IMR-90 (cell line): ENCODE results near the gene KDM2B. TPM values are rescaled to one million over a fixed set of nuclear protein-coding genes. Genes with fewer than 3 reads are reported as not detected.

Experiments
- ATAC-seq: fragments of 200-7000 bp; cut with Tn5 transposase; 2 replicates; pipeline ENCODE4 v1.9.1; 2020; ENCODE audit warnings: low read depth, mild to moderate bottlenecking, moderate library complexity
- BruUV-seq: library from RNA; stranded (reverse); fragments of 400-500 nt; replicated peaks from 2 replicates; lab custom pipeline; 2021; lab: Mats Ljungman, UMichigan
- CTCF ChIA-PET: fragments of 300-600 bp; formaldehyde crosslinking; extraction: SDS; loops from one replicate; lab custom pipeline; 2021; ENCODE audit warnings: antibody characterized with exemption; lab: Yijun Ruan, JAX
- POLR2A ChIA-PET: fragments of 300-600 bp; sonication (Branson Sonifier 250); formaldehyde crosslinking; loops from one replicate; lab custom pipeline; 2022; ENCODE audit warnings: antibody characterized with exemption; ENCODE audit not compliant: unreplicated experiment; lab: Charles Lee
- DNase-seq: peaks from one replicate; pipeline ENCODE4 v3.0.0; 2013
- H2AFZ ChIP-seq: replicated peaks from 2 replicates; pipeline ENCODE3; 2013; ENCODE audit warnings: low read length, mild to moderate bottlenecking; ENCODE audit not compliant: poor library complexity
- H2AK5ac ChIP-seq: 2 replicates; pipeline ENCODE4 v1.6.1; 2013; ENCODE audit warnings: low read depth, low read length, inconsistent platforms
- H2AK9ac ChIP-seq: replicated peaks from 2 replicates; pipeline ENCODE3; 2013; ENCODE audit warnings: mild to moderate bottlenecking, low read depth, low read length, moderate library complexity; ENCODE audit not compliant: poor library complexity
- H2BK120ac ChIP-seq: 2 replicates; pipeline ENCODE4 v1.6.1; 2013; ENCODE audit warnings: low read depth, low read length, inconsistent platforms
- H2BK15ac ChIP-seq: 3 replicates; pipeline ENCODE4 v1.6.1; 2013; ENCODE audit warnings: low read depth, low read length, inconsistent platforms
- H2BK20ac ChIP-seq: 2 replicates; pipeline ENCODE4 v1.6.1; 2013; ENCODE audit warnings: low read depth, mild to moderate bottlenecking, inconsistent platforms, low read length, moderate library complexity
- H2BK5ac ChIP-seq: 2 replicates; pipeline ENCODE4 v1.6.1; 2013; ENCODE audit warnings: mild to moderate bottlenecking, low read depth, low read length, inconsistent platforms; ENCODE audit not compliant: poor library complexity, severe bottlenecking
- H3K14ac ChIP-seq: replicated peaks from 2 replicates; pipeline ENCODE4 v1.6.1; 2013; ENCODE audit warnings: low read depth, low read length, inconsistent platforms
- H3K18ac ChIP-seq: 2 replicates; pipeline ENCODE4 v1.6.1; 2013; ENCODE audit warnings: low read depth, low read length, control low read depth
- H3K23ac ChIP-seq: 2 replicates; pipeline ENCODE4 v1.6.1; 2013; ENCODE audit warnings: low read depth, low read length, inconsistent platforms
- H3K27ac ChIP-seq: 2 replicates; pipeline ENCODE4 v1.5.1; 2013; ENCODE audit warnings: mild to moderate bottlenecking, control low read depth, low read length; ENCODE audit not compliant: insufficient read depth
- H3K27me3 ChIP-seq: 2 replicates; pipeline ENCODE4 v1.6.1; 2013; ENCODE audit warnings: low read length; ENCODE audit not compliant: control insufficient read depth, insufficient read depth
- H3K36me3 ChIP-seq: 2 replicates; pipeline ENCODE4 v1.6.1; 2013; ENCODE audit warnings: low read length, mixed read lengths; ENCODE audit not compliant: control insufficient read depth, insufficient read depth
- H3K4ac ChIP-seq: 2 replicates; pipeline ENCODE4 v1.6.1; 2013; ENCODE audit warnings: low read depth, low read length, inconsistent platforms
- H3K4me1 ChIP-seq: 2 replicates; pipeline ENCODE4 v1.6.1; 2013; ENCODE audit warnings: low read length, mixed read lengths; ENCODE audit not compliant: control insufficient read depth, insufficient read depth
- H3K4me2 ChIP-seq: 2 replicates; pipeline ENCODE4 v1.6.1; 2013; ENCODE audit warnings: low read depth, mild to moderate bottlenecking, control low read depth, low read length, moderate library complexity
- H3K4me3 ChIP-seq: 2 replicates; pipeline ENCODE4 v1.5.1; 2013; ENCODE audit warnings: low read depth, mild to moderate bottlenecking, control low read depth, low read length, moderate library complexity; ENCODE audit not compliant: insufficient read depth
- H3K56ac ChIP-seq: 2 replicates; pipeline ENCODE4 v1.6.1; 2013; ENCODE audit warnings: low read length, inconsistent platforms; ENCODE audit not compliant: insufficient read depth; ENCODE audit errors: extremely low read depth
- H3K79me1 ChIP-seq, 2 experiments: 2 replicates each; pipeline ENCODE4 v1.6.1; 2013; ENCODE audit warnings: low read length in 2 of 2, inconsistent platforms in 1 of 2, low read depth in 1 of 2
- H3K9ac ChIP-seq: 2 replicates; pipeline ENCODE4 v1.6.1; 2013; ENCODE audit warnings: low read depth, low read length, control low read depth
- H3K9me1 ChIP-seq: 2 replicates; pipeline ENCODE4 v1.6.1; 2013; ENCODE audit warnings: low read length, inconsistent platforms; ENCODE audit not compliant: insufficient read depth
- H3K9me3 ChIP-seq: 2 replicates; pipeline ENCODE4 v1.6.1; 2013; ENCODE audit warnings: low read length; ENCODE audit not compliant: control insufficient read depth, insufficient read depth
- H4K20me1 ChIP-seq: 2 replicates; pipeline ENCODE4 v1.6.1; 2013; ENCODE audit warnings: low read length, inconsistent platforms; ENCODE audit not compliant: insufficient read depth
- H4K5ac ChIP-seq: 2 replicates; pipeline ENCODE4 v1.6.1; 2013; ENCODE audit warnings: mild to moderate bottlenecking, low read depth, low read length, control low read depth
- H4K8ac ChIP-seq, 2 experiments: 2 replicates each; pipeline ENCODE4 v1.6.1; 2013; ENCODE audit warnings: low read depth in 2 of 2, low read length in 2 of 2, control low read depth in 1 of 2, inconsistent platforms in 1 of 2
- H4K91ac ChIP-seq: 2 replicates; pipeline ENCODE4 v1.6.1; 2013; ENCODE audit warnings: low read depth, low read length, inconsistent platforms; ENCODE audit not compliant: insufficient read depth
- BHLHE40 ChIP-seq: fragments of 150-350 bp; IDR thresholded peaks from 2 replicates; pipeline ENCODE4 v1.6.1; 2016; ENCODE audit warnings: mild to moderate bottlenecking, low read depth, low read length
- CEBPB ChIP-seq: IDR thresholded peaks from 2 replicates; pipeline ENCODE4 v1.6.1; 2012; ENCODE audit warnings: low read depth, low read length, improper control_type of control experiment
- CHD1 ChIP-seq: IDR thresholded peaks from 2 replicates; pipeline ENCODE4 v1.6.1; 2012; ENCODE audit warnings: low read depth, low read length, improper control_type of control experiment
- CTCF ChIP-seq: conservative IDR thresholded peaks from 2 replicates; pipeline ENCODE4 v1.5.1; 2012; ENCODE audit warnings: mild to moderate bottlenecking, low read depth, low read length, improper control_type of control experiment
- ELK1 ChIP-seq: fragments of 150-350 bp; IDR thresholded peaks from 2 replicates; pipeline ENCODE4 v1.6.1; 2016; ENCODE audit warnings: low read depth, mild to moderate bottlenecking, low read length, moderate library complexity, borderline replicate concordance
- FOS ChIP-seq: fragments of 150-350 bp; IDR thresholded peaks from 2 replicates; pipeline ENCODE4 v1.6.1; 2016; ENCODE audit warnings: low read depth, low read length
- MAFK ChIP-seq: IDR thresholded peaks from 2 replicates; pipeline ENCODE4 v1.6.1; 2012; ENCODE audit warnings: low read depth, low read length, improper control_type of control experiment
- MAZ ChIP-seq: IDR thresholded peaks from 2 replicates; pipeline ENCODE4 v1.6.1; 2012; ENCODE audit warnings: low read depth, mild to moderate bottlenecking, low read length, improper control_type of control experiment, moderate library complexity, borderline replicate concordance
- MXI1 ChIP-seq: IDR thresholded peaks from 2 replicates; pipeline ENCODE4 v1.6.1; 2012; ENCODE audit warnings: low read depth, mild to moderate bottlenecking, low read length, moderate library complexity, borderline replicate concordance
- NFE2L2 ChIP-seq: fragments of 150-350 bp; IDR thresholded peaks from 2 replicates; pipeline ENCODE4 v1.6.1; 2016; ENCODE audit warnings: low read depth, mild to moderate bottlenecking, low read length
- POLR2A ChIP-seq: IDR thresholded peaks from 2 replicates; pipeline ENCODE4 v1.6.1; 2012; ENCODE audit warnings: mild to moderate bottlenecking, low read depth, low read length
- RAD21 ChIP-seq: IDR thresholded peaks from 2 replicates; pipeline ENCODE4 v1.6.1; 2012; ENCODE audit warnings: low read length, improper control_type of control experiment
- RCOR1 ChIP-seq: IDR thresholded peaks from 2 replicates; pipeline ENCODE4 v1.6.1; 2012; ENCODE audit warnings: mild to moderate bottlenecking, low read length, improper control_type of control experiment; ENCODE audit not compliant: insufficient replicate concordance
- SMC3 ChIP-seq: fragments of 150-350 bp; IDR thresholded peaks from 2 replicates; pipeline ENCODE4 v1.6.1; 2016; ENCODE audit warnings: low read depth, mild to moderate bottlenecking, antibody characterized with exemption, low read length, moderate library complexity
- USF2 ChIP-seq: fragments of 150-350 bp; IDR thresholded peaks from 2 replicates; pipeline ENCODE4 v1.6.1; 2017; ENCODE audit warnings: mild to moderate bottlenecking, antibody characterized with exemption, low read length, low read depth
- WGBS, 2 experiments: methylation state at CpG; one replicate each; pipeline versions ENCODE4 v1.1.5 to v1.1.7; 2013; ENCODE audit warnings: missing lambda C conversion rate in 2 of 2; ENCODE audit not compliant: insufficient read length in 1 of 2; ENCODE audit errors: extremely low coverage in 2 of 2; 5-methylcytosine and 5-hydroxymethylcytosine counted together
- dilution Hi-C: fragments of 300-500 bp; cut with HindIII; formaldehyde crosslinking; loops from one replicate; pipeline ENCODE4 v1.14.3; 2018; ENCODE audit warnings: low sequenced_read_pairs; ENCODE audit not compliant: unreplicated experiment
- in situ Hi-C: fragments of 300-500 bp; cut with MboI; formaldehyde crosslinking; loops from 3 replicates; pipeline ENCODE4 v1.14.3; 2019; ENCODE audit warnings: low sequenced_read_pairs, inconsistent platforms, mixed read lengths
- intact Hi-C: fragments of 100-400 bp; cut with micrococcal nuclease; formaldehyde crosslinking; loops from 2 replicates; pipeline ENCODE4 v1.10.0; 2022
- polyA plus RNA-seq, 3 experiments: library from polyadenylated mRNA; depleted of rRNA; stranded (reverse); fragments of >200 nt; gene quantifications; 2 replicates each; pipeline ENCODE4 v1.2.3, GENCODE V29; 2012; ENCODE audit warnings: low replicate concordance in 1 of 3
- total RNA-seq: library from RNA; depleted of rRNA; stranded (reverse); fragments of >200 nt; gene quantifications from 2 replicates; pipeline ENCODE4 v1.2.3, GENCODE V29; 2012

Gene KDM2B
- total and polyA plus RNA-seq, 2 of the 4 experiments (the other 2 are of a cell fraction), result 22.6 to 24.2 TPM

- no peak overlapping the region for H2BK5ac ChIP-seq
- H4K20me1 ChIP-seq, result no peaks in the 10 kb centered on the region
- no peak overlapping the region for H2BK20ac ChIP-seq
- CTCF ChIA-PET, result no interaction called here
- H4K8ac ChIP-seq, result no peak overlapping the region
- TF ChIP-seq POLR2A, result no peak
- no peak for TF ChIP-seq BHLHE40
- TF ChIP-seq CHD1, result no peak
- TF ChIP-seq CEBPB, result no peak
- no peak for TF ChIP-seq ELK1
- TF ChIP-seq NFE2L2, result no peak
- no peak for TF ChIP-seq FOS
- no peak for TF ChIP-seq RCOR1
- TF ChIP-seq MAFK, result no peak
- TF ChIP-seq MAZ, result no peak
- TF ChIP-seq RAD21, result no peak
- no peak for TF ChIP-seq SMC3
- no peak for TF ChIP-seq MXI1
- no peak for TF ChIP-seq USF2
- no peak for TF ChIP-seq CTCF
- POLR2A ChIA-PET, result no interaction called here
- H3K56ac ChIP-seq, result no peak overlapping the region
- no peak overlapping the region for H2BK120ac ChIP-seq
- H3K9me1 ChIP-seq, result no peaks in the 10 kb centered on the region
- DNase-seq (no peak), ATAC-seq (0 out of 2 replicates have a peak, but pooled peaks have one; percentile 40)
- in situ Hi-C loops, result no loop called here
- no peak overlapping the region for H3K14ac ChIP-seq
- H2AK5ac ChIP-seq, result no peak overlapping the region
- H3K4me3 ChIP-seq, result no peak overlapping the region
- no peak overlapping the region for H2AK9ac ChIP-seq
- H4K5ac ChIP-seq, result no peak overlapping the region
- H4K91ac ChIP-seq, result no peak overlapping the region
- H3K27me3 ChIP-seq, result no peaks in the 10 kb centered on the region
- H2BK15ac ChIP-seq, result 0 out of 3 replicates have a peak overlapping the region, but pooled peaks have one; percentile 59
- H3K4me1 ChIP-seq, result peaks cover 4% of the 10 kb centered on the region; the same call in 1 of the 2 replicates
- no peaks in the 10 kb centered on the region for H3K36me3 ChIP-seq
- dilution Hi-C loops, result no loop called here
- no peak overlapping the region for H3K18ac ChIP-seq
- no peak overlapping the region for H3K4me2 ChIP-seq
- H3K23ac ChIP-seq, result no peak overlapping the region
- intact Hi-C loops, result loop anchor here (5.0 kb wide), 1 partner anchor 54 kb away; no protein-coding TSS in a partner anchor
- H3K79me1 ChIP-seq, result no peaks in the 10 kb centered on the region
- H3K9me3 ChIP-seq, result no peaks in the 10 kb centered on the region
- no TSS peak for BruUV-seq
- no peak overlapping the region for H3K4ac ChIP-seq
- H3K27ac ChIP-seq, result no peak overlapping the region
- H3K9ac ChIP-seq, result no peak overlapping the region
- no peak overlapping the region for H2AFZ ChIP-seq
- 83% methylated on average over 1 of the region's 2 CpGs; no CpG with 5 or more reads in 1 of the 2 experiments for WGBS, 2 experiments
Measured at GRCh38 chr12:121611306-121611705, 30.5 kb upstream of the KDM2B start.
